AG04449 (cell line): ENCODE results near the gene NNAT.

Source experiments
- CTCF ChIA-PET: fragments of 350-600 bp; formaldehyde crosslinking; extraction: SDS; loops from one replicate; lab custom pipeline; 2021; ENCODE audit warnings: antibody characterized with exemption; lab: Yijun Ruan, JAX
- POLR2A ChIA-PET: fragments of 400-600, 350-600 bp; formaldehyde crosslinking; extraction: SDS; loops from one replicate; lab custom pipeline; 2020; ENCODE audit warnings: antibody characterized with exemption, inconsistent platforms; lab: Yijun Ruan, JAX
- DNase-seq: peaks from one replicate; pipeline ENCODE4 v3.0.0-alpha.2; 2010; ENCODE audit warnings: low read depth, low spot score
- H3K4me3 ChIP-seq: 2 replicates; pipeline ENCODE4 v1.5.1; 2011; ENCODE audit warnings: low read depth, mild to moderate bottlenecking, control low read depth, low read length
- CTCF ChIP-seq: IDR thresholded peaks from one replicate; pipeline ENCODE4 v1.5.1; 2011; ENCODE audit warnings: mild to moderate bottlenecking, moderate library complexity, low read length, control low read depth, inconsistent platforms; ENCODE audit not compliant: insufficient read depth; ENCODE audit errors: missing control alignments

NNAT gene

GRCh38 chr20:37500311-37500710, 20.7 kb upstream of the NNAT start:
- ChIA-PET CTCF (no interaction called here), POLR2A (no interaction called here)
- DNase-seq: no peak
- TF ChIP-seq CTCF: no peak
- no peak overlapping the region for H3K4me3 ChIP-seq

- ChIA-PET POLR2A (no interaction called here), CTCF (interaction anchor here (0.7 to 1.0 kb wide), 2 partner anchors 10 to 32 kb away, joined by 3 read pairs; no protein-coding TSS in a partner anchor)
- no peak for DNase-seq
- TF ChIP-seq CTCF: no peak
- H3K4me3 ChIP-seq: no peak overlapping the region
Observed at GRCh38 chr20:37501940-37502339, 19.1 kb upstream of the NNAT start.

- no peak for TF ChIP-seq CTCF
- no peak overlapping the region for H3K4me3 ChIP-seq
- no peak for DNase-seq
- ChIA-PET POLR2A (no interaction called here), CTCF (interaction anchor here (1.0 kb wide), 1 partner anchor 9 kb away, joined by 3 read pairs; no protein-coding TSS in a partner anchor)
Observed at GRCh38 chr20:37502654-37503053, 18.4 kb upstream of the NNAT start.

- CTCF ChIA-PET: no interaction called here
- no peak overlapping the region for H3K4me3 ChIP-seq
- POLR2A ChIA-PET: no interaction called here
- DNase-seq: no peak
- no peak for TF ChIP-seq CTCF
Observed at GRCh38 chr20:37503256-37503927, 17.7 kb upstream of the NNAT start.

GRCh38 chr20:37504404-37505096, 16.5 kb upstream of the NNAT start:
- no peak for TF ChIP-seq CTCF
- ChIA-PET CTCF (no interaction called here), POLR2A (no interaction called here)
- H3K4me3 ChIP-seq: no peak overlapping the region
- no peak for DNase-seq
